Dedifferentiated amniotic fluid mesenchymal stem cell (primary cell): ENCODE results near the gene ADAMTSL1.

Experiments used
- DNase-seq: peaks from one replicate; pipeline ENCODE4 v3.0.0-alpha.2; 2016; ENCODE audit errors: extremely low spot score

The ADAMTSL1 gene

DNA sequence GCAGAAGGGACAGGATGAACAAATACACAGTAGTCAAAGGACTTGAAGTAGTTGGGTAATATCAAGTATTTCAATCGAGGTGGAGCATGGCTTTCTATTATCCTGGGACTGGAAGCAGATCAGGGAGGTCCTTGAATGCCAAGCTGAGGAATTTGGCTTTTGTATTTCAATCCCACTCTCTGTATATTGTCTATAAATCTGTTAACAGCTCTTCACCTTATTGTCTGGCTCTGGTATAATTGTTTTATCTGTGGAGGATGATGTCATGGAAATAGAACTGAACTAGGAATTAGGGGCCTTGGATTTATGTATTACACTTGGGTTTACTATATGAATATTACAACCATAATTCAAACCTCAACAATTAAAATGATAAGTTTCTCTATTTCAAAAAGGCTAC is 6.3 kb upstream of the ADAMTSL1 start:
- DNase-seq = no peak

DNA sequence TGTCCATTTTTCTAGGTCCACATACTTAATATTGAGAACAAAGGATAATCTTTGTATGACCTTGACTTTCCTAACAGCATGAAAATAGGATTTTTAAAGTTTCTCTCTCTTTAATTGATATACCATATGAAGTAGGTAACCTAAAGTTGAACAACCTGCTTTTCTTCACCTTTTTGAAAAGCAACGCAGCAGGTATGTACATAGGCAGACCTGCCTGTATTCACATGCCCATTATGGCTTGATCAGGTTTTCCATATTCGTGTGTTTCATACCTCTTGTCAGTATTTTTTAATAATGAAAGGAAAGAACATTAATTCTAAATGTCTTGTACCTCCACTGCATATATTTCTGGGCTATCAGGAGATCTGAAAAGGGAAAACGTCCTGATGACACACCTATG is 1.5 kb upstream of the ADAMTSL1 start:
- DNase-seq = no peak

DNA sequence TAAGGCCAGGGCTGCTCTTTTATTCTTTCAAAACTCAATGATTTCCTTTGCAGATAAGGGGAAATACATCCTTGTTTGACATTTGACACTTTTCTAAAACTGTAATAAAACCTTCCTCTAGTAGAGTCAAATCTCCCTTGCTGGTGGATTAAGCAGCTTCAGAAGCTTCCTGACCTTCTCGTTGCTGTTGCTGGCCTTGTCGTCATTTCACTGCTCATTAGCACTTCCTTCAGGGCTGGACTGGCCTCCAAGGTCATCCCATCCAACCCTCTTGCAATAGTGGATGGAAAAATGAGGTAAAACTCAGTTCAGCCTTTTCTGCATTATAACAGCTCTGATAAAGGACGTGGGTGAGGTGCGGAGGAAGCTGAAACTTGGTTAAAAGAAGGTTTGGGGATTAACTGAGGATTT is 1.1 kb upstream of the ADAMTSL1 start:
- no peak for DNase-seq

DNA sequence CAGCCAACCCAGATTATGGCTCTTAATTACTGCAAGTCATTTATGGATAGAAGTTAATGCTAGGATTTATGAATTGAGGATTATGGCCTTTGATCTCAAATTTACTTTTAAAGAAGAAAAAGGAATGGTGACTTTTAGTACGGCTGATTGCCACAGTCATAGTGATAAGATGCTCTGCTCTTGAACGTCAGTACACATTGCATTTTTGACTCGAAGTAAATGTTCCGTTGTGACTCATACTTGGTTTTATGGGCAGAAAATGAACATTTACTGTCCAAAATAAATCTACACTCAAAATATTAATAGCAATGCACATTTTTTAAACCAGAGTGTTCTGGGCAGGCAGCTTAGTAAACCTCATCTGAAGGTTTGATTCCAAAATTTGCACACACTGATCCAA is 830 bp downstream of the ADAMTSL1 start:
- no peak for DNase-seq

DNA sequence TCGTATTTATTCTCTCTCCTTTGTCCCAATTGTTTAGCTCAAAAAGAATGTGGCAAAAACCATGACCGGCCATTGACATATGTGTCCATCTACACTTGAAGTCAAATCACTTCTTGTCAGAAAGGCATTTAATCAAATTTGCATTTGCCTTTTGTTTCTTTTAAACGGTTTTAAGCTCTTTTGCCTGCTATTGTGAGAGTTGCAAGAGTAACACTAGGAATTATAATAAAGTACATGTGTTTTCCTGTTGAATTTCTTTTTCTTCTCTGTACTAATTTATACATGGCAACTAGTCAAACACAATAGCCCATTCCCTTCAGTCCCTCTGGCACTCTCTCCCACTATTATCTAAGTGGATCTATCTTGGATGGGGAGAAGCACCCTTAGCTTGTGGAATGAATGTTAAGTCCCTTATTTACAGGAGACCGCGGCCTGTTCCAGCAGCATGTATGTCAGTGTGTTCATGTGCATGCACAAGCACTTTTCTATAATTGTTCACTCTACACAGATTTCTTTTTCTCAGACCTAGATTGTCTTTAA is 3.2 kb downstream of the ADAMTSL1 start:
- no peak for DNase-seq

DNA sequence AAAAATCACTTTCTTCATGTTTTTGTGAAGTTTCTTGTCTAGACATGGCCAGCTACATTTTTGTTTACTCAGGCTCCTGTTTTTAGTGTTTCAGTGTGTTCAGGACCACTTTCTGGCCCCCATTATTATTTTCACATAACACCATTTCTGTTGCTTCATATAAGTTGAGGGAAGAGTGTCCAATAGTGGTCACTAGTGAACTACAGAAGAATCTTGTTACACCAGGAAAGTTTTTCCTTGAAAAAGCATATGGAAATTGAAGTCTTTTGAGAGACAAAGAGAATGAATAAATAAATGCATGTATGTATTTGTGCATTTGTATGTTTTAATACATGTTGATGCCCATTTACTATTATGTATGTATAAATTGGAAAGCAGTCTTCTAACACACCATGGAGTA is 3.8 kb downstream of the ADAMTSL1 start:
- no peak for DNase-seq

DNA sequence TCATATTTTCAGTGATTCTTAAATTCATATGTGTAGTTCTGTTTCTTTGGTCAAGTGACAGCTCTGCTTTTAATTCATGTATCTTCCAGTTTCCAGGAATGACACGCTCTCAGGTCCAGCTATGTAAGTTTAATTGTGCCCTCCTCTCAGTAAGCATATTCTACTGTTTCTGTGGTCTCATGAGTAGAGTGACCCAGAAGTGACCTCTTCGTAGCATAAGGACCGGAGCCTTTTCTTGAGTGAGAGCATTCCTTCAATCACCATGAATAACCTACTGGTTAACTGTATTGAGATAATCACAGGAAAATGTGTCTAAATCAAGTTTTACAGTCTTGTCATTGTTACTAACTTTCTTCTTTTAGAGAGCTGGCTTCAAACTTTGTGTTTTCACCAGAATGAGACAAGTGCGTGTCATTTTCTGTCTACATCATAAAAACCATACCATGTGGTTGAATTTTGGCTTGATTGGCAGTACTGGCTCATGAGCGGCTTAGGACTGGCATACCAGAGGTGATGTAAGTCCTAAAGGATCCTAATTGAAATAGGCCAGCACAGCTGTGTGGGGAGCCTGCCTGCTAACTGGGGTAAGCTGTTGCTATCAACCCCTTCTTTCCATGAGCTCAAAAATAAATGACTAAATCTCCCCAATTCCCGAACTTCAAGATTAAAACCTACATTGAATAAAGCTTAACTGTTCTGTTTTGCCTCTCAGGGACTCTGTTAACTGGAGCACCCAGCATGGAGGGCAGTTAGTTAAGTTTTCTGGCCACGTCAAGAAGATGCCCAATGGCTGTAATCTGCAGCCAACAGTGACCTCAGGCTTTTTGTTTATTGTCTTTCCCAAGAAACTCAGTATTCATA is 4.8 kb downstream of the ADAMTSL1 start:
- DNase-seq = peak; percentile 77

DNA sequence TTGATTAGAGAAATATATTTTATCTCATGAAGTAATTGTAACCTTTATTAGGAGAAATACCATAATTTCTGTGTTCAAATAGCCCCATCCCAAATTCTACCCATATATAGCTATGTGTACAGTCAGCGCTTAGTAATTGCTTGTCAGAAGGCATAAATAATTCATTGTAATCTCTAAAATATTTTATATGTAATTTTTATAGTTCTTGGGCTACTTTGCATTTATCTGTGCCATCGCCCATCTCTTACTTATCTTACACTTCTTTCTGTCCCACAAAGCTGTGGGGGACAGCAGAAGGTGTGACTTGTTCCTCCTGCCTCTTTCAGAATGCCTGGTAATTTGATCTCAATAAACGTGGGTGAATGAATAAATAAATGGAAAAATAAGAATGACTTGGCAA is 5.5 kb downstream of the ADAMTSL1 start:
- no peak for DNase-seq

DNA sequence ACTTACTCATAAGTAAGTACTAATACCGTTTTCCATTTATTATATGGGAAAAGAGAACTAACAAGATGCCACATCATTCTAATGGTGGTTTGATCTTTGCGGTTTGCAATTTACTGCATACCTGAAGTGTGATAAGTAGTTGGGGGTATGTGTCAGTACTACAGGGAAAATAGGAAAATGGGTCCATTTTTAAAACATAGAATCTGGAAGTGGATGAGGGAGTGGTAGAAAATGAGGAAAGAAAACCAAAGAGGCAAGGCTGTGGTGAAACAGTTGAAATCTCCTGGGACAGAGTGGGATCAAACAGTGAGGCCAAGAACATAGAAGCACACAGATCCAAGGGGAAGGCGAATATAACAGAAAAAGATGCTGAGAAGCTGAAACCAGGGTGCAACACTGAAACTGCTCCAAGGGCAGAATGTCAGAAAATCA is 6.7 kb downstream of the ADAMTSL1 start:
- DNase-seq = no peak

DNA sequence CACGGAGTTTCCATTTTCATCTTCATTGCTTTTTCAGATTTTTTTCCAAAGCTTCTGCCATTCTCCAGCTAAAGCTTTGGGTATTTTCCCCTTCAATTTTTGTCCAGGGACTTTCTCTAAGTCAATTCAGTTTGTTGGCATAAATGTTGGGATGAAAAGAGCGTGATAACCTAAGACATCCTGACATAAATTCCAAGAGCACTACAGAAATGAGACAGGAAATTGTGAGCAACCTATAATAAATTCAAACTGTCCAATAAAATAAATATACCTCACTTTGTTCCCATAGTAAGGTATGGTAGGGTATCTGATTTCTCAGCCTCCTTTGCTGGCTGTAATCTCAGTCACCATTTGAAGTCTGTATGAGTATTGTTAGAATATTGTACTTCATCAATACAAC is 8.4 kb downstream of the ADAMTSL1 start:
- no peak for DNase-seq

DNA sequence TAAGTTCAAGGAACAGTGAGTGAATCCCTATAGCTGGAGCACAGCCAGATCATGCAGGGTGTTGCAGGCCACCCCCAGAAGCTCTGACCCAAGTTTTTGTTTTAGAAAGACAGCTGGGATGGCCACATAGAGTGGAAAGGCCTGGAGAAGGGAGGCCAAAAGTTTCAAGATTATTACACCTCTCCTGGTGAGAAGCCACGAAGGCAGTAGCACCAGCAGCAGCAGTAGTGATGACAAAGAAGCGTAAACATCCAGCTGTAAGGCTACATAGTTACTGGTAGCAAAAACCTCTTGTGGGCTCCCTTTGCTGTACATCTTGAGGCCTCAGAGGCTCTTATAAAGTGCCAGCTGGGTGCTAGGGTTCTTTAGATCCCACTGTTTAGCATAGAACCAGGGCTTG is 11.8 kb downstream of the ADAMTSL1 start:
- DNase-seq = no peak

DNA sequence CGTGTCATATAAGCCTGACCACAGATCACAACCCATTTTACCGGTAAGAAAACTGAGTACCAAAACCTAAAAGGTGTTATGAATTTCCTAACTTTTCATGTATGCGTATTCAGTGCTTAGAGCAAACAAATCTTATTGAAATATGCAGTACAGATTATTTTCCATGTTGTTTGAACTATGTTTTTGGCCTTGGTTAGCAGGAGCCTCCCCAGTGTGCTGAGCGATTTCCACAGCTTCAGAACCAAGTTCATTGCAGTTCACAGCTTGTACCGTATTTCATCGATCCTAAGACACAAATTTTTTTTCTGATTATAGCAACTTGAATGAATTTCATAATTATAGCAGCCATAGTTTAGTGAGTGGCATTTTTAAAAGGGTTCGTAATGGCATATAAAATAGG is 13.7 kb downstream of the ADAMTSL1 start:
- DNase-seq = no peak

DNA sequence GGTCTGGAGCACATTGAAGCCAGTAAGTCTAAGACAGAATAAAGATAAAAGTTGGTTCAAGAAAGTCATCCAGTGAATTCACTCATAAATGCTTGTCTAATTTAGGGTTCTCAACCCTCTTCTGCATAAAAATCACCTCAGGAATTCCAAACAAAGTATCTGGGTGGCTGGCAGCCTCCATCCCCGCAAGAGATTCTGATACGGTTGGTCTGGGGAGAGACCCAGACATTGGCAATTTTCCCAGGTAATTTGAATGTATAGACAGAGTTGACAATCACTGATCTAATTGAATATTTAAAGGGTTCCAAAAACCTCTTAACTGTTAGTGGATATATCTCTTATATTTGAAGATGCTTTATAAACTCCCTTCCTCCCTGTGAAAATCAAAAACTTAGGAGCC is 14.9 kb downstream of the ADAMTSL1 start:
- no peak for DNase-seq

DNA sequence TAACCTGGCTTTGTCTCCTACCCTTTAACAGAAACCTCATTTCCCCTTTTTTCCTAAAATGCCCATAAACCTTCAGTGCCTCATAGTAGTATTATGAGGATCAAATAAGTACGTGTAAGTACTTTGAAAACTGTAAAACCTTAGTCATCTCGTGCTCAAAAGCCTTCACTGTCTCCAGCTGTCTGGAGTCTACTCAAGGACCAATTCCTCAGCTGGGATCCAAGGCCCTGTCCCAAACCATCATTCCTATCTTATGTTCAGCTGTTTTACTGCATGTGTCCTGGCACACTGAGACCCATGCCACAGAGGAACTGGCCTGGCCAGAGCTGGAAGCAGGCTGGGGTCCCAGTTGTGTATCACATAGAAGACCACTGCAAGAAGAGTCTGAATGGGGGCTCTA is 15.9 kb downstream of the ADAMTSL1 start:
- no peak for DNase-seq

DNA sequence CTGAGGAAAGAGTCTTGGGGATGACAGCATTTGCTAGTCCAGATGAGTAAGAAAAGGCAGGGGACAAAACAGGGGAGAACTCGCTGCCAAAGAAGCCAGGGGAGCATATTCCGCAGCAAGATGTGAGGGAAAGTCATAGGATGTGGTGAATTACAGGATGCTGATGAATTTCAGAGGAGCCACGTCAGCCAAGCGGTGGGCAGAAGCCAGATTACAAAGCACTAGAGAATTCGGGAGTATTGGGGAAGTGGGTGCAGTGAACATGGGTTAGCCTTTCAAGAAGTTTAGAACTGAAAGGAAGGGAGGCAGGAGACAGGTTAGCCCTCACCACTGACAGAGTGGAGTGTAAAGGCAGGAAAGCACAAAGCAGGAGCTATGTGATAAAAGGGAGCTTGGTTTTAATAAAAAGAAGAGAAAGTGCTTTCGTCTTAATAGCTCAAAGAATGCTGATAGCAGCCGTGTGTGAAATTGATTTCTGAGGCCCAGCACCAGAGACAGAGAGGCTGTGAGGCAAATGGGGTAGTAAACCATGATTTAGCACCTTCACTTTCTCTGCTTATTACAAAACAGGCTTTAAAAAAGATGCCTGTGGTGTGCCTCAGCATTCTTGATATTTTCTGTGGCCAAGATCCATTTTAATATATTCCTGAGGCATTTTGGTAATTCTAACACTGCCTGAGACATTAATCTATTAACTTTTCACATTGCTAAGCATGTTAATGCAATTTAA is 16.9 kb downstream of the ADAMTSL1 start:
- DNase-seq = peak; percentile 94

DNA sequence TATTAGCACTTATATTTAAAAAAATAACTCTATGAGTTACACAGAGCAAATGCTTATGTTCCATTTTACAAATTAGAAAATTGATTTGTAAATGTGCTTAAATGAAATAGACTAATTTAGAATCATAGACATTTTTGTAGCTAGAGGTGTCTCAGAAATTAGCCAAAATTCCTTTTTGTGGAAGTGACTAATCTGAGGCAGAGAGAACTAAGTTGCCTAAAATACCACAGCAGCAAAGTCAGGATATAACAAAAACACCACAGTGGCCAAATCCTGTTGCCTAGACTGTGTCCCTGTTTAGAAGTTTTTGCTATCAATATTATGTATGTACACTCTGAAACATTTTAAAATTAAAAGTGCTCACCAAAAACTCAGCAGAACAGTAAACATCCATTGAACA is 18.7 kb downstream of the ADAMTSL1 start:
- DNase-seq = no peak

DNA sequence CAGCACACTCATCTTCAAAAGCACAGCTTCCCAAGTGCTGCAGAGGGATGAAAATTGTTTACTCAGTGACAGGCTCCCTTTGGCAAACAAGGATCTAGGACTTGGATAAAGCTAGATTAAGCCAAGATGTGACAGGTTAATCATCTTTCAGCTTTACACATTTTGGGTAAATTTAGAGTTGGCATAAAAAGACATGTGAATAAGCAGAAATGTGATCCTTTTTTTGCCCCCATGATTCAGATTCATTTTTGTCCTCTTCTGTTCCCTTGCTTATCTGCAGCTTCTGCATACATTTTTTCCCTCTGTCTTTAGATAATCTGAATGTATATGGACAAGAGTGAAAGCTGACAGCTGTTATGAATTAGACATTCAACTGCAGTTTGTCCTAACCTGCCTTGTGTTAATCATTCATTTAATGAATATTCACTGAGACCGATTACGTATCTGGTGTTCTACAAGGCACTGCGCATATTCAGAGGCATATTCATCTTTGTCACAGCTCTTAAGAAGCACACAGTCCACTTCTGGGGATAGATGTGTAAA is 19.6 kb downstream of the ADAMTSL1 start:
- no peak for DNase-seq

DNA sequence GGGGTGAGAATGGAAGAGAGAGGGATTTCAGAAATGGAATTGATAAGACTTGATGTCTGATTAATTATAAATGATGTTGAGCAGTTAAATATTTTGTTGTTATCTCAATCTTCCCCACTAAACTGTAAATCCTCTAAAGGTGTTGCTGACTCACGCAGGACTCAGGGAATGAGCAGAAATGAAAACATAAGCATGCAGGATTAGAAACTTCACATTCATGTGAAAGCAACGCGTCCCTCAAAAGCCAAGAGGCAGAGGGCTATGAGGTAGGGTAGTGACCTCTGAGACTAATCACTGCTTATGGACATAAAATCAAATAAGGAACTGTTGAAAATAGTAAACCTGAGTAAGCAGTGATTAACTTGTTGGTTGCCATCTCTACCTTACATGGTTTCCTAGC is 21.1 kb downstream of the ADAMTSL1 start:
- no peak for DNase-seq

DNA sequence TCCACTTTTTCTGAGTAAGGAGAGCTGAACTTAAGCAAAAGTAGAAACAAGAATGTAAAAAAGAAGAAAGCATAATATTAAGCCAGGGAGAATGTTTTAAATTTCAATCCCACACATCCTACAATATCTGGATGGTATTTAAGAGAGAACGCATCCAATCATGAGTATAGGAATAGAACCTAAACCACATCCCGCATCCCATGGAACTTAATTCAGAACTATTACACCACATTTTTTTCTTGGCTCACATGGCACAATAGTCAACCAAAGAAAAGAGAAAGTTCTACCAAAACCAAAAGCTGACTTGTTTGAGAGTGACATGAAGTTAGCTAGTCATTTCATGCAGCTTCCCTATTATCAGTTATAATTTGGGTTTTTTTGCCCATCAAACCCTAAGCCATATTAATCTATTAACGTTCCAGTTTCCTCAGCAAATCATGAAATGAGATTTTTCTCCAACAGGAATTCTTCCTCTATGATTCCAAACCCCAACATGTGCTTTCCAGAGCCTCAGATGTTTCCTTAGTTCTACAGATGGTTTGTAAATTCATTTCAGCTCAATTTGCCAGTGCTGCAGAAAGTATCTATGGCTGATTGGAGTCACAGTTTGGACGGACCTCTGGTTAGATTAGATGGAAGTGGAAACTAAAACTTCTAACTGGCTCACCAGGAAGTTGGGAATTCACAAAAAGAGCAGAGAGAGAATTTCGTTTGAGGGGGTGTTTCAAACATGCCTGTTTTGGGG is 22.5 kb downstream of the ADAMTSL1 start:
- DNase-seq = no peak

DNA sequence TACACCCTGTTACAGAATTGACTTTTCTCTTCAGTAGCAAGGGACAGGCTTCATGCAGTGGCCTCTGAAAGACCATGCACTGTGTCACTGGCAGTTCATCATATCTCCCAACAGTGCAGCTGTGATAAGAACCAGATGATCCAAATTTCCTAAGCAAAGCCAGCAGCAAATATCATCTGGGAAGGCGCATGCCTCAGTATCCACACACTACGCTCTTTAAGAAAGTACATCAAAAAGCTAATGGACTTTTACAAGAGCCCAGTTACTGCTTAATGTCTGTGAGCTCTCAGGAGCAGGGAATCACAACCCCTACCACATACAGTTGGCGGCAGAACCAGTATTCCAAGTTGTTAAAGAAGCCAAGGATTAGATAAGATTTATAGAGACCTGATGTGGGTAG is 25.1 kb downstream of the ADAMTSL1 start:
- DNase-seq = no peak

DNA sequence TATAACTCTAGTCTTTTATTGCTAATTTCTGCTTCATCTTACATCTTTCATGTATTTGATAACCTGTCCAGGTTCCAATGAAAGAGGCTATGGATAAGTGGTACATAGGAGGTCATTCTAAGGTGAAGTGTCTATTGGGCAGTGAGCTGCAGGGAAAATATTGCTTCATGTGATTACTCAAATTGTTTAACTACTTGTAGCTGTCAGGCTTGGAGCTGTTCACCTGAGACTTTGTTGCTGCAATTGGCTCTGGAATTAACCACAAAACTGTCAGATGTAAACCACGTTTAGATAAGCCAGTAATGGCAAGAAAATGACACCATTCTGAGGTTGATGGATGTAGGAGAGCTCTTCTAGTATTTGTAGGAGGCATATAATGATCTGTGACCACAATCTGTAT is 26.0 kb downstream of the ADAMTSL1 start:
- DNase-seq = no peak

DNA sequence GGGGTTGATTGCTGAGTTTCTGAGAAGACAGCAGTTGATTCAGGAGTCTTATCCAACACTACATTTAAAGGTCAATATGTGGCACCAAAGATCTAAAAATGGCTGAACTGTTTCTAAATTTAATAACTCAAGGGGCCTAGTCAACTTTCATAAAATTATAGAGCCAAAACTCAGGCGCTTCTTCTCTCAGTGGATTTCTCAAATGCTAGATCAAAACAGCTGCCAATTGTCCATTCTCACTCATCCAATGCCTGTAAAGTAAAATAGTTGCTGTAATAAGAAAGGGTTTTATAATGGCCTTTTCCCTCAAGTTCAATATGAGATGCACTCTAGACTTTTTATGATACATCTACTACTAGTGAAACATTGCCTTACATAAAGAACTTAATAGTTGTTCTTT is 26.5 kb downstream of the ADAMTSL1 start:
- DNase-seq = no peak
